Immature natural killer cell (primary cell): Measurements from ENCODE around the gene CCDC195. TPM values are rescaled to one million over a fixed set of nuclear protein-coding genes. Genes with fewer than 3 reads are reported as not detected.

Experiments used
- DNase-seq, 3 donors: peaks; one replicate each; pipeline ENCODE4 v3.0.0; 2022; ENCODE audit warnings: mixed read lengths in 1 of 3
- H3K27ac Mint-ChIP-seq, 6 donors: one replicate each; pipeline ENCODE4 v1.8.0; 2020; ENCODE audit warnings: mixed read lengths in 6 of 6, mild to moderate bottlenecking in 5 of 6, inconsistent platforms in 4 of 6, moderate library complexity in 3 of 6
- H3K27me3 Mint-ChIP-seq, 3 donors: one replicate each; pipeline ENCODE4 v1.8.0; 2020 to 2021; ENCODE audit warnings: low read depth in 3 of 3, mild to moderate bottlenecking in 3 of 3, mixed read lengths in 3 of 3, moderate library complexity in 3 of 3, inconsistent platforms in 1 of 3
- H3K36me3 Mint-ChIP-seq, 3 donors: one replicate each; pipeline ENCODE4 v1.8.0; 2020; ENCODE audit warnings: mixed read lengths in 3 of 3, inconsistent platforms in 2 of 3, mild to moderate bottlenecking in 2 of 3
- H3K4me1 Mint-ChIP-seq, 2 donors: one replicate each; pipeline ENCODE4 v1.8.0; 2020; ENCODE audit warnings: inconsistent platforms in 2 of 2, mild to moderate bottlenecking in 2 of 2, mixed read lengths in 2 of 2, moderate library complexity in 1 of 2
- H3K4me3 Mint-ChIP-seq, 5 donors: one replicate each; pipeline ENCODE4 v1.8.0; 2020; ENCODE audit warnings: mild to moderate bottlenecking in 5 of 5, mixed read lengths in 5 of 5, inconsistent platforms in 3 of 5, moderate library complexity in 3 of 5
- H3K9me3 Mint-ChIP-seq, 6 donors: one replicate each; pipeline ENCODE4 v1.8.0; 2020; ENCODE audit warnings: mild to moderate bottlenecking in 6 of 6, mixed read lengths in 6 of 6, inconsistent platforms in 4 of 6, moderate library complexity in 3 of 6
- polyA plus RNA-seq, 3 donors: library from polyadenylated mRNA; unstranded; fragments of 300-500 nt; fragmentation: Illumina TruSeq; gene quantifications; one replicate each; pipeline ENCODE4 v1.2.3, GENCODE V29; 2021

Gene CCDC195, protein sequence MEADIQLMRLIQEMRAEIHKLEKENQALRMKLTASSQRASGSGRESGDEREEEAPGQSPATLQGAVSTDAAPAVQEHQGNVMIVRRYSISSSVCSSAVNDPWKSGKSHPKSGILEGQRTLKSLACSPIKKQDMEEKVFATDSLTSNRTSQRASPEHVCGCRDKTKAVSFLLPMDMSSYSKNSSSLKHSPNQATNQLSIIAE
- polyA plus RNA-seq = not detected

DNA sequence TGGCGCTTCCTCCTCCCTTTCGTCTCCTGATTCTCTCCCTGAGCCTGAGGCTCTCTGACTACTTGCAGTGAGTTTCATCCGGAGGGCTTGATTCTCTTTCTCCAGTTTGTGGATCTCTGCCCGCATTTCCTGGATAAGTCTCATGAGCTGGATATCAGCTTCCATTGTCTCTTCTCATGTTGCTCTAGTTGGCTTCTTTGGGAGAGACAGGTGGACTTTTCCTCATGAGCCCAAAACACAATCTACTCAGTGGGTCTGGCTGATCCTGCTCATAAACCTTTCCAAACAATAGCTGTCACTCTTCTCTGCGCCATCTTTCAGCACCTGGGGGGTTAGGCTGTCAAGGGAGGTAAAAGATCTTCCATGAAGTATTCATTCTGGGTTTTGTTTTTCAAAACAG lies at the start of gene CCDC195:
Gene CCDC195 (minus strand): TSS at position 165 of the 400 bp plus-strand sequence. CDS start 0 bp downstream, at position 165.
- Mint-ChIP-seq H3K4me1 (no peaks in the 10 kb centered on the region), H3K27ac (no peak within 1 kb of the TSS), H3K36me3 (no peaks in the 10 kb centered on the region), H3K27me3 (peaks cover 0 to 9% (median 5%) of the 10 kb centered on the region in 3 donors), H3K9me3 (peaks cover 0 to 7% (median 0%) of the 10 kb centered on the region in 6 donors), H3K4me3 (no peak within 1 kb of the TSS)
- no peak for DNase-seq

DNA sequence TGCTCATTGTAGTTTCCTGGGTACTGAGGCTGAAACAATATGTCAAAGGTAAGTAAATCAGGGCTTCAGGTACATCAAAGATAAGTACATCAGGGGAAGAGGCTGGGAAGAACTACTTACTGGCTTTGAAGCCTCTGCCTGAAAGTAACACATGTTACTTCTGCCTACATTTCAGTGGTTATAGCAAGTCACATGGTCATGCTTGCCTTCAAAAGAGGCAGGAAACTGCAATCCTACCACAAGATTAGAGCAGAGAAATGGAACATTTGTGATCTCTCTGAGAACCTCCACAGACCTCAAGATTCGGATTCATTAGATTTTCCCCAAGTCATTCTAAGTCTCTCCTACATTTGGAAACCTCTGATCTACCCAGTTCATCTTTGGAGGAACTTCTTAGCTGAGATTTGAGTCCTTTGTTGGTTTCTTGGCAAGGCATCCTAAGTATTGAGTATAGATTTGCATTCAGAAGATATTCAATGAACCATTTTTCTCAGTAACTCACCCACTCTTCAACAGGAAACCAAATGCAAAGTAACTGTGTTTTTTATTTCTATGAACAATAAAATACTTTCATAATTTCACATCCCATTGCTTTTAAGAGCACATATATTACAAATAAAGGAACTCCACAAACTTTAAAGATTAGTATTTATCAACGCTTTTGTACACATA lies 48.5 kb upstream of the CCDC195 start:
- no peak overlapping the region for H3K4me3 Mint-ChIP-seq
- peaks cover 65 to 81% (median 77%) of the 10 kb centered on the region in 3 donors for H3K36me3 Mint-ChIP-seq
- peaks cover 0 to 6% (median 2%) of the 10 kb centered on the region in 3 donors for H3K27me3 Mint-ChIP-seq
- no peaks in the 10 kb centered on the region for H3K4me1 Mint-ChIP-seq
- no peaks in the 10 kb centered on the region for H3K9me3 Mint-ChIP-seq
- H3K27ac Mint-ChIP-seq = peak overlapping the region in 2 of 6 donors; percentile 44
- no peak for DNase-seq

DNA sequence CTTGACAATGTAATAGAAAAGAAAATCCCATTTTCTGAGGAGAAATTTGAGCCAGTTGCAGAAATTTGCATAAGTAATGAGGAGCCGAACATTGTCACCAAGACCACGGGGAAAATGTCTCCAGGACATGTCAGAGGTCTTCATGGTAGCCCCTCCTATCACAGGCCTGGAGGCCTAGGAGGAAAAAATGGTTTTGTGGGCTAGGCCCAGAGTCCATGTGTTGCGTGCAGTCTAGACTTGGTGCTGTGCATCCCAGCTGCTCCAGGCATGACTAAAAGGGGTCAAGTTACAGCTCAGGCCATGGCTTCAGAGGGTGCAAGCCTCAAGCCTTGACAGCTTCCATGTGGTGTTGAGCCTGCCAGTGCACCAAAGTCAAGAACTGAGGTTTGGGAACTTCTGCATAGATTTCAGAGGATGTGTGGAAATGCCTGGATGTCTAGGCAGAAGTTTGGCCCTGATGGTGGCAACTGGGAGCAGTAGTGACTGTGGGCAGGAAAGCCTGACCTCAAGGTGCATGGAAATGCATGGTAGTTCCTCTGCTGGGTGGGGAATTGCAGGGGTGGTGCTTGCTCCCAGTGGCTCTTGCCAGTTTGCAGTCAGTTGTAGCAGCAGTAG lies 41.9 kb upstream of the CCDC195 start:
- Mint-ChIP-seq H3K4me1 (no peaks in the 10 kb centered on the region), H3K27ac (no peak overlapping the region), H3K4me3 (no peak overlapping the region), H3K9me3 (peaks cover 4 to 20% (median 19%) of the 10 kb centered on the region in 6 donors), H3K27me3 (peaks cover 0 to 4% (median 0%) of the 10 kb centered on the region in 3 donors), H3K36me3 (peaks cover 51 to 58% (median 58%) of the 10 kb centered on the region in 3 donors)
- no peak for DNase-seq

DNA sequence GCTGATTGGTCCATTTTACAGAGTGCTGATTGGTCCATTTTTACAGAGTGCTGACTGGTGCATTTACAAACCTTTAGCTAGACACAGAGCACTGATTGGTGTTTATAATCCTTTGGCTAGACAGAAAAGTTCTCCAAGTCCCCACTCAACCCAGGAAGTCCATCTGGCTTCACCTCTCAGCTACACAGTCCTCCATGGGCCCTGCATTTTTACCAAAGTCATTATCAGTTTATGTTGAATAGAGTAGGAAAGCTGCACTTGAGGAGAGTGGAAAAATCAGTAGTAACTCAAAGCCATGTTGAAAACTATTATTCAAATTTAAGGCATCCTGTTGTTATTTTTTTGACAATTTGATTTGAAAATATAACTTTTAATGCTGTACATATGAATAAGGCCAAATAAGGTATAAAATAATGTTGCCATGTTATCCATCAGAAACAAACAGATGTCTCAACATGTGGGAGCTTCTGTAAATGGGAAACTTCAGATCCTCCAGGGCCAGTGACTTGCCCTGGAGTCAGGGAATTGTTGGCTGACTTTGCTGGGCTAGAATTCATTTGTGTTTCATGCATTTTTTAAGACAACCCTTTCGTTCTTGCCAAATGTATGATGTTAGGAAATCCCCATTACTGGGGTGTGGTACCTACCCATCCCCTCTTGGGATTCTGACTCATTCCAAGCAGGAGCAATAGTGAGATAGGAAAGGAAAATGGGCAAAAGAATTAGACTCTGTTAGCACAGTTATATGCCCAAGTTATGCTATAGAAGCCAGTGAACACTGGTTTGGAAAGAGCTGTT lies 37.8 kb upstream of the CCDC195 start:
- Mint-ChIP-seq H3K4me1 (no peaks in the 10 kb centered on the region), H3K27ac (no peak overlapping the region), H3K4me3 (no peak overlapping the region), H3K36me3 (peaks cover 17 to 23% (median 19%) of the 10 kb centered on the region in 3 donors), H3K9me3 (peaks cover 4 to 17% (median 16%) of the 10 kb centered on the region in 6 donors), H3K27me3 (peaks cover 0 to 4% (median 0%) of the 10 kb centered on the region in 3 donors)
- DNase-seq = no peak

DNA sequence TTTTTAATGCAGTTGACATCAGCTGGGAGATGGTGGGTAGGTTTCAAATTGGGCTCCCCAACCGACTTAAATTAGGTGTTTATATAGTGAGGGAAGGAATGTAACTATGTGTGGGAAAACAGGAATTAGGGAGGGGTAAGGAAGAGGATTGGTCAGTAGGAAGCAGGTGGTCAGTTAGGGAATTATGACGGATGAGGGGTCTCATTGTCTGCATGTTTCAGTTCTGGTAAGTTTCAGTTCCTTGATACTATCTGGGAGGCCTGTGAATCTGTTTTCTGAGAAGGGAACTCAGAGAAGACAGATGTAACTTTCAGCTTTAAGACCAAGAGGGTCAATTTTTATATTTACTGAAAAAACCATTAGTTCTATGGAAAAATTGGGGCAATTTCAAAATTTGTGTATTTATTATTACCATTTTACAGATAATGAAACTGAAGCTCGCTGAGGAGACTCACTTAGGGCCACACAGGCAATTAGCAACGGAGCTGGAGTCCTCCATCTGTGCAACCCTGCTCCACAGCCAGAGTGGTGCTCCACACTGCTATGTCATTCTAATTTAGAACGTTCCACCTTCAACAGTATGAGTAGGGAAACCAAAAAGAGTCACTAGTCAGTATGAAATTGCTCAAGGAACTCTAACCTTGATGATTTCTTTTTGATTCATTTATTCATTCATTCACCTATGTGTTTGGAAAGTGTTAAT lies 36.0 kb upstream of the CCDC195 start:
- no peaks in the 10 kb centered on the region for H3K4me1 Mint-ChIP-seq

DNA sequence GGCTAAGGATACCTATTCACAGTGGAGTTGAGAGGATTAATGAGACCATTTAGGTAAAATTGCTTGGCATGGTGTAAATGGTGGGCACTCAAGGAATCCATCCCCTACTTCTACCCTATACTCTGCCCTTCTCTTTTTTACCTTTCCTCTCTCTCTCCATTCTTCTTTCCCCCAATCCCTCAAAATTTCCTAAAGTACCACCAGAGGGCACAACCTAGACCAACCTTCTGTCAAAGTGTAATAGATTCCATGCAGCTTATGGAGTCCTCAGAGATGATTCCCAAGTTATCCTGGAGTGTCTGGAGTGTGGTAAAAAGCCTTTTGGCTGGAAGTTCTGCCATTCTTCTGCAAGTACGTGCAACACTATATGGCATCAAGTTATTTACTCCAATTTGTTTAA lies 33.0 kb upstream of the CCDC195 start:
- Mint-ChIP-seq H3K9me3 (peaks cover 0 to 3% (median 0%) of the 10 kb centered on the region in 6 donors), H3K27ac (no peak overlapping the region), H3K36me3 (no peaks in the 10 kb centered on the region), H3K27me3 (peaks cover 0 to 4% (median 3%) of the 10 kb centered on the region in 3 donors), H3K4me3 (no peak overlapping the region), H3K4me1 (no peaks in the 10 kb centered on the region)
- DNase-seq = no peak

More for the DNA sequence above, 36.0 kb upstream of the CCDC195 start:
- H3K27me3 Mint-ChIP-seq = peaks cover 0 to 3% (median 0%) of the 10 kb centered on the region in 3 donors
- no peak overlapping the region for H3K27ac Mint-ChIP-seq
- peaks cover under 1 to 5% (median 1%) of the 10 kb centered on the region in 3 donors for H3K36me3 Mint-ChIP-seq
- H3K4me3 Mint-ChIP-seq = no peak overlapping the region
- no peak for DNase-seq
- H3K9me3 Mint-ChIP-seq = peaks cover 0 to 7% (median under 1%) of the 10 kb centered on the region in 6 donors

DNA sequence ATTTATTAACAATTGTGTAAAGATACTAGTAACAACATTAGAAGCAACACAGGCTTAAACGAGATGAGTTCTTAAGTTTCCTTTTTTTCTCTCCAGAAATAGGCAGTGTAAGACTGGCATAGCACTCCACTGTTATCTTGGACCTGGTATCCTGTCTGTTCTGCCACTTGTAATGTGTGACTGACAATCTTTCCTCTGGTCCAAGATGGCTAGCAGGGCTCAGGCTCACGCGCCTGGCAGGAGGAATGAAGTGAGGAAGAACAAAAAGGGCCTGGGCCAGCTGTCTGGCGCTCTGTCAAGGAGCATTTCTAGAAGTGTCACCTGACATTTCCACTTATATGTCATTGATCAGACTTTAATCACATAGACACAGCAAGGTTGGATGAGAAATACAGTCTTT lies 31.6 kb upstream of the CCDC195 start:
- no peak overlapping the region for H3K27ac Mint-ChIP-seq
- no peak overlapping the region for H3K4me3 Mint-ChIP-seq
- no peak for DNase-seq
- no peaks in the 10 kb centered on the region for H3K4me1 Mint-ChIP-seq
- peaks cover 0 to 4% (median 4%) of the 10 kb centered on the region in 3 donors for H3K27me3 Mint-ChIP-seq
- no peaks in the 10 kb centered on the region for H3K36me3 Mint-ChIP-seq
- peaks cover 0 to 3% (median 0%) of the 10 kb centered on the region in 6 donors for H3K9me3 Mint-ChIP-seq

DNA sequence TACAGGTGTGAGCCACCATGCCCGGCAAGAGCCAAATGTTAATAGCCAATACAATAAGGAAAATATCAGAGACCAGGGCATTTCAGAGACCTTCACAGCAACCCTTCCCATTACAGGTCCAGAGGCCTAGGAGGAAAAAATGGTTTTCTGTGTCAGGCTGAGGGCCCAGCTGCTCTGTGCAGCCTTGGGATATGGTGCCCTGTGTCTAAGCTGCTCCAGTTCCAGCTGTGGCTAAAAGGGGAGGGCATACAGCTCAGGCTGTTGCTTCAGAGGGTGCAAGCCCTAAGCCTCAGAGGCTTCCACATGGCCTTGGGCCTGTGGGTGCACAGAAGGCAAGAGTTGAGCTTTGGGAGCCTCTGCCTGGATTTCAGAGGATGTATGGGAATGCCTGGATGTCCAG lies 20.1 kb upstream of the CCDC195 start:
- Mint-ChIP-seq H3K27me3 (peaks cover 0 to 14% (median 9%) of the 10 kb centered on the region in 3 donors), H3K4me1 (no peaks in the 10 kb centered on the region), H3K9me3 (peaks cover 0 to 16% (median 9%) of the 10 kb centered on the region in 6 donors), H3K4me3 (no peak overlapping the region), H3K36me3 (no peaks in the 10 kb centered on the region), H3K27ac (no peak overlapping the region)
- no peak for DNase-seq

DNA sequence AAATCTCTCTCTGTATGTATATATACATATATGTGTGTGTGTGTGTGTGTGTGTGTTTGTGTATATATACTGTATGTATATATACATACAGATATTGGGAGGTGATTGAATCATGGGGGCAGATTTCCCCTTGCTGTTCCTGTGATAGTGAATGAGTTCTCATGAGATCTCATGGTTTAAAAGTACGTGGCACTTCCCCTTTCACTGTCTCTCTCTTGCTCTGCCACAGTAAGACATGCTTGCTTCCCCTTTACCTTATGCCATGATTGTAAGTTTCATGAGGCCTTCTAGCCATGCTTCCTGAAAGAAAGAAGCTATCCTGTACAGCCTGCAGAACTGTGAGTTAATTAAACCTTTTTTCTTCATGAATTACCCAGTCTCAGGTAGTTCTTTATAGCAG lies 18.8 kb upstream of the CCDC195 start:
- no peaks in the 10 kb centered on the region for H3K4me1 Mint-ChIP-seq
- peaks cover 0 to 16% (median 9%) of the 10 kb centered on the region in 6 donors for H3K9me3 Mint-ChIP-seq
- no peak overlapping the region for H3K27ac Mint-ChIP-seq
- H3K36me3 Mint-ChIP-seq = no peaks in the 10 kb centered on the region
- peaks cover 0 to 14% (median 12%) of the 10 kb centered on the region in 3 donors for H3K27me3 Mint-ChIP-seq
- DNase-seq = no peak
- no peak overlapping the region for H3K4me3 Mint-ChIP-seq

DNA sequence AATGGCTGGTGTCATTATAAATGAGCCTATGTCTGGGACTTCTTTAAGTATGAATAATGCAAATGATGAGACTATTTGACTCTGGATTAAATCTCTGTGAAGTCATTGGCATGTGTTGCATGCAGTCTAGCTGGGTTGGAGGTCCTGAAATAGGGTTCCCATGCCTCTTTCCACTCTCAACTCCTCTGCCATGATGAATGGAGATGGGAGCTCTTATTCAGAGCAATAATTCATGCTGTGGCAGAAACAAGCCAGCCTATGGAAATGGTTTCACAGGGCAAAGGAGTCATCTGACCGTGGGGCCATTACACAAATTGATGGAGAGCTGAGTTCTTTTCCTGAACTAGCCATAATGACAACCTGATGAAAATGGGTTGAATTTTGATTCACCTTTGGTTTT lies 15.5 kb upstream of the CCDC195 start:
- H3K4me3 Mint-ChIP-seq = no peak overlapping the region
- H3K36me3 Mint-ChIP-seq = no peaks in the 10 kb centered on the region
- peaks cover 2 to 24% (median 9%) of the 10 kb centered on the region in 3 donors for H3K27me3 Mint-ChIP-seq
- no peaks in the 10 kb centered on the region for H3K4me1 Mint-ChIP-seq
- peaks cover 0 to 15% (median 7%) of the 10 kb centered on the region in 6 donors for H3K9me3 Mint-ChIP-seq
- DNase-seq = no peak
- H3K27ac Mint-ChIP-seq = no peak overlapping the region

DNA sequence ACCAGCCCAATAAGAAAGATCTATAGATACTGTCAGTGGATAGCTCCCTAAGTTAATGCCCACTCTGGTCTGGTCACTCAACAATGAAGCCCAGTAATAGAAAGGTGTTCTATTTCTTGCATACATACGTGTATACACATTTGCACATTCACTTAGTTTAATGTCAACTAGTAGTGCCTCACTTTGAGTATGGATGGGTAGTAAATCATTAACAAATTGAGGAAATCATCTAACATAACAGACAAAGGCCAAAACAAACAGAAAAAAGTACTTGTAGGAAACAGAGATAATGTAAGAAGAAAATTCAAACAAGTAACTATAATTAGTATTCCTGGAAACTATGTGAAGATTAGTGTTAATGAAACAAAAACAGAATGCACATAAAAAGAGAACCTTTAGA lies 13.3 kb upstream of the CCDC195 start:
- H3K27ac Mint-ChIP-seq = no peak overlapping the region
- H3K36me3 Mint-ChIP-seq = no peaks in the 10 kb centered on the region
- peaks cover 0 to 6% (median 3%) of the 10 kb centered on the region in 6 donors for H3K9me3 Mint-ChIP-seq
- no peak for DNase-seq
- H3K27me3 Mint-ChIP-seq = peaks cover 4 to 25% (median 9%) of the 10 kb centered on the region in 3 donors
- H3K4me3 Mint-ChIP-seq = no peak overlapping the region
- H3K4me1 Mint-ChIP-seq = no peaks in the 10 kb centered on the region

DNA sequence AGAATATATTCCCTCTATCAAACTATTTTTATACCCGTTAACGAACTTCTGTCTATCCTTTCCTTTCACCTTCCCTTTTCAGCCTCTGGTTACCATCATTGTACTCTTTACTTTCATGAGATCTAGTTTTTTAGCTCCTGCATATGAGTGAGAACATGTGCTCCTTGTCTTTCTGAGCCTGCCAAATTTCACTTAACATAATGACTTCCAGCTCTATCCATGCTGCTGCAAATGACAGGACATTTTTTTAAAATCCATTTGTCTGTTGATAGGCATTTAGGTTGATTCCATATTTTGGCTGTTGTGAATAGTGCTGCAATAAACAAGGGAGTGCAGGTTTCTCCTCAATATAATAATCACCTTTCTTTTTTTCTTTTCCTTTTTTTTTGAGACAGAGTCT lies 8.2 kb upstream of the CCDC195 start:
- peaks cover 0 to 19% (median 4%) of the 10 kb centered on the region in 3 donors for H3K27me3 Mint-ChIP-seq

More for the DNA sequence above, 8.2 kb upstream of the CCDC195 start:
- no peak overlapping the region for H3K27ac Mint-ChIP-seq
- no peaks in the 10 kb centered on the region for H3K36me3 Mint-ChIP-seq
- no peaks in the 10 kb centered on the region for H3K4me1 Mint-ChIP-seq
- peaks cover 0 to 4% (median 2%) of the 10 kb centered on the region in 6 donors for H3K9me3 Mint-ChIP-seq
- H3K4me3 Mint-ChIP-seq = no peak overlapping the region
- DNase-seq = no peak
